ENCODE measurements around the gene COG3. TPM values are rescaled to one million over a fixed set of nuclear protein-coding genes. Genes with fewer than 3 reads are reported as not detected.

Gene COG3
- polyA plus RNA-seq, 4 donors = 15.9 to 29.4 (median 22.3) TPM

GRCh38 chr13:45546410-45546765 is 81.6 kb downstream of the COG3 start:
- WGBS, 3 donors = 69 to 74% (median 74%) methylated on average over 8 of the region's 8 CpGs

DNA sequence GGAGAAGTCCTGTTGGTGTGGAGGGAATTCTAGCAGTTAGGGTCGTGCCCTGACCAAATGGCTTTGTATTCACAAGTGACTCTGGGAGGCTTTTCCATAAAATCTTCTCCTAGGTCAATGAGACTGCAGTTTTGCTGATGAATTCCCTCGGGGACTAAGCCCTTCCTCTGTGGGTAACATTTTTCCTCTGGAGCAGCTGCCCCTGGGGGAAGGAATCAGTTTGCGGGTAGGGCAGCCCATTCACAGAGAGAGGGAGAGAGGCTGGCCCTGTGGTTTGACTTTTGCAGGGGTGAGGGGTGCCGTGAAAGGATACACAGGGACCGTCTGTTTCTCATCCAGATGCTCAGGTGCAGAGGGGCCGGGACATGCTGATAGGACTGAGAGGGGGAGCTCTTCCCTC is 83.5 kb downstream of the COG3 start:
- peaks cover 0 to 6% (median 0%) of the 10 kb centered on the region in 3 donors for H3K27me3 ChIP-seq (ENCODE audit: control insufficient read depth in 3 of 3, insufficient read depth in 3 of 3, low read length in 3 of 3)
- no peaks in the 10 kb centered on the region for H3K4me1 ChIP-seq (ENCODE audit: control insufficient read depth in 3 of 3, insufficient read depth in 2 of 3, low read depth in 1 of 3, low read length in 2 of 3)
- FAIRE-seq (no peak), DNase-seq (no peak)
- no peaks in the 10 kb centered on the region for H3K36me3 ChIP-seq (ENCODE audit: control insufficient read depth in 3 of 3, insufficient read depth in 2 of 3, low read depth in 1 of 3, low read length in 3 of 3)
- no peak overlapping the region for H3K4me3 ChIP-seq (ENCODE audit: low read depth in 1 of 3, low read length in 3 of 3)
- 57 to 65% (median 59%) methylated on average over 6 of the region's 6 CpGs for WGBS, 3 donors
- H3K27ac ChIP-seq (ENCODE audit: low read depth in 1 of 3, low read length in 2 of 3) = no peak overlapping the region
- H3K9me3 ChIP-seq (ENCODE audit: control insufficient read depth in 2 of 2, insufficient read depth in 1 of 2, low read depth in 1 of 2, low read length in 1 of 2) = no peaks in the 10 kb centered on the region

More at GRCh38 chr13:45546410-45546765, 81.6 kb downstream of the COG3 start:
- Histone ChIP-seq H3K27ac (ENCODE audit: low read depth in 1 of 3, low read length in 2 of 3) (no peak overlapping the region), H3K36me3 (ENCODE audit: control insufficient read depth in 3 of 3, insufficient read depth in 2 of 3, low read depth in 1 of 3, low read length in 3 of 3) (no peaks in the 10 kb centered on the region), H3K4me3 (ENCODE audit: low read depth in 1 of 3, low read length in 3 of 3) (no peak overlapping the region), H3K9me3 (ENCODE audit: control insufficient read depth in 2 of 2, insufficient read depth in 1 of 2, low read depth in 1 of 2, low read length in 1 of 2) (no peaks in the 10 kb centered on the region), H3K27me3 (ENCODE audit: control insufficient read depth in 3 of 3, insufficient read depth in 3 of 3, low read length in 3 of 3) (peaks cover 0 to 6% (median 0%) of the 10 kb centered on the region in 3 donors), H3K4me1 (ENCODE audit: control insufficient read depth in 3 of 3, insufficient read depth in 2 of 3, low read depth in 1 of 3, low read length in 2 of 3) (no peaks in the 10 kb centered on the region)
- no peak for DNase-seq
- no peak for FAIRE-seq

- FAIRE-seq (no peak), DNase-seq (no peak)
Observed at GRCh38 chr13:45554604-45555109, 89.9 kb downstream of the COG3 start.

DNA sequence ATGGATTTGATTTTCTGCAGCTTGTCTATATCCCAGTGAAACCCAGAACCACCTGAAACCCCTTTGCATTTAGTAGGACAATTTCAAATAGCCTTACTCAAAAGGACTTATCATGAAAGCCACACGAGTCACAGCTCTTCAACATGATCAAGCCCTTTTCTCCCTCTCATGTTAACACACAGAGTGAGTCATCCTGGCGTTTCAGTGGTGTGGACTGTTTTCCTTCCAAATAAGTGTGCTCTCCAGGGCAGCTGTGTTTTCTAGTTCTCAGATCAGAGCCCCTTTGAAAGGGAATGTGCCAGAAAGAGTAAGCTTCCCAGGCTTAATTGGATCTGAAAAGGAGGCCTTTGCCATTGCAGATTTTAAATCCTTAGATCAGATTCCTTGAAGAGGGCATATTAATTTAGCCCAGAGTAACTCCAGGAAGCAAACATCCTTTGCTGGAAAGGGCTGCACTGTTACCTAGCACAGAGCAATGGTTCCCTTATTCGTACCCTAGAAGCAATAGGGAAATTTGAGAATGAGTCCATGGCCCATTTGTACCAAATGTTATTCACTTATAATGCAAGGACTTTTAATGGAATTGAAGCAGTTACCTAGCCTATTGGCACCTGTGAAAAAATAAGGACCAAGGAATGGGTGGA is 99.5 kb downstream of the COG3 start:
- Histone ChIP-seq H3K27ac (ENCODE audit: low read depth in 1 of 3, low read length in 2 of 3) (no peak overlapping the region), H3K4me3 (ENCODE audit: low read depth in 1 of 3, low read length in 3 of 3) (no peak overlapping the region), H3K36me3 (ENCODE audit: control insufficient read depth in 3 of 3, insufficient read depth in 2 of 3, low read depth in 1 of 3, low read length in 3 of 3) (no peaks in the 10 kb centered on the region), H3K4me1 (ENCODE audit: control insufficient read depth in 3 of 3, insufficient read depth in 2 of 3, low read depth in 1 of 3, low read length in 2 of 3) (no peaks in the 10 kb centered on the region), H3K9me3 (ENCODE audit: control insufficient read depth in 2 of 2, insufficient read depth in 1 of 2, low read depth in 1 of 2, low read length in 1 of 2) (no peaks in the 10 kb centered on the region), H3K27me3 (ENCODE audit: control insufficient read depth in 3 of 3, insufficient read depth in 3 of 3, low read length in 3 of 3) (no peaks in the 10 kb centered on the region)
- DNase-seq = no peak
- 37 to 45% (median 39%) methylated on average over 3 of the region's 3 CpGs for WGBS, 3 donors
- FAIRE-seq = no peak

More at GRCh38 chr13:45554604-45555109, 89.9 kb downstream of the COG3 start:
- H3K9me3 ChIP-seq (ENCODE audit: control insufficient read depth in 2 of 2, insufficient read depth in 1 of 2, low read depth in 1 of 2, low read length in 1 of 2) = no peaks in the 10 kb centered on the region
- H3K36me3 ChIP-seq (ENCODE audit: control insufficient read depth in 3 of 3, insufficient read depth in 2 of 3, low read depth in 1 of 3, low read length in 3 of 3) = no peaks in the 10 kb centered on the region
- no peak overlapping the region for H3K27ac ChIP-seq (ENCODE audit: low read depth in 1 of 3, low read length in 2 of 3)
- WGBS, 3 donors = 81 to 82% (median 81%) methylated on average over 4 of the region's 4 CpGs
- no peak overlapping the region for H3K4me3 ChIP-seq (ENCODE audit: low read depth in 1 of 3, low read length in 3 of 3)
- no peaks in the 10 kb centered on the region for H3K27me3 ChIP-seq (ENCODE audit: control insufficient read depth in 3 of 3, insufficient read depth in 3 of 3, low read length in 3 of 3)
- H3K4me1 ChIP-seq (ENCODE audit: control insufficient read depth in 3 of 3, insufficient read depth in 2 of 3, low read depth in 1 of 3, low read length in 2 of 3) = no peaks in the 10 kb centered on the region

DNA sequence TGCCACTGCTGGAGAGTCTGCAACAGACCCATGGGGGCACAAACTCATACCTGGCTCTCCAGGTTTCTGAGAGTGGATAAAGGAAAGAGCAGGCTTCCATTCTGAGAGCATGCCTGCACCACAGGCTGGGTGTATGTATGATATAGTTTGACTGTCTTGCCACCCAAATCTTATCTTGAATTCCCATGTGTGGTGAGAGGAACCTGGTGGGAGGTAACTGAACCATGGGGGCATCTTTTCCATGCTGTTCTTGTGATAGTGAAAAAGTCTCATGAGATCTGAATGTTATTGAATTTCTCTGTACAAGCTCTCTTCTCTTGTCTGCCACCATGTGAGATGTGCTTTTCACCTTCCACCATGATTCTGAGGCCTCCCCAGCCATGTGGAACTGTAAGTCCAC is 100.6 kb downstream of the COG3 start:
- Histone ChIP-seq H3K4me3 (ENCODE audit: low read depth in 1 of 3, low read length in 3 of 3) (no peak overlapping the region), H3K9me3 (ENCODE audit: control insufficient read depth in 2 of 2, insufficient read depth in 1 of 2, low read depth in 1 of 2, low read length in 1 of 2) (no peaks in the 10 kb centered on the region), H3K27ac (ENCODE audit: low read depth in 1 of 3, low read length in 2 of 3) (no peak overlapping the region), H3K4me1 (ENCODE audit: control insufficient read depth in 3 of 3, insufficient read depth in 2 of 3, low read depth in 1 of 3, low read length in 2 of 3) (no peaks in the 10 kb centered on the region), H3K27me3 (ENCODE audit: control insufficient read depth in 3 of 3, insufficient read depth in 3 of 3, low read length in 3 of 3) (no peaks in the 10 kb centered on the region), H3K36me3 (ENCODE audit: control insufficient read depth in 3 of 3, insufficient read depth in 2 of 3, low read depth in 1 of 3, low read length in 3 of 3) (no peaks in the 10 kb centered on the region)
- DNase-seq (no peak), FAIRE-seq (no peak)

GRCh38 chr13:45575146-45575829 is 110.5 kb downstream of the COG3 start:
- WGBS, 3 donors = 84 to 87% (median 87%) methylated on average over 16 of the region's 16 CpGs
- DNase-seq = no peak
- no peak for FAIRE-seq
- Histone ChIP-seq H3K9me3 (ENCODE audit: control insufficient read depth in 2 of 2, insufficient read depth in 1 of 2, low read depth in 1 of 2, low read length in 1 of 2) (no peaks in the 10 kb centered on the region), H3K27me3 (ENCODE audit: control insufficient read depth in 3 of 3, insufficient read depth in 3 of 3, low read length in 3 of 3) (no peaks in the 10 kb centered on the region), H3K27ac (ENCODE audit: low read depth in 1 of 3, low read length in 2 of 3) (no peak overlapping the region), H3K4me3 (ENCODE audit: low read depth in 1 of 3, low read length in 3 of 3) (no peak overlapping the region), H3K36me3 (ENCODE audit: control insufficient read depth in 3 of 3, insufficient read depth in 2 of 3, low read depth in 1 of 3, low read length in 3 of 3) (no peaks in the 10 kb centered on the region), H3K4me1 (ENCODE audit: control insufficient read depth in 3 of 3, insufficient read depth in 2 of 3, low read depth in 1 of 3, low read length in 2 of 3) (no peaks in the 10 kb centered on the region)

GRCh38 chr13:45575830-45576180 is 111.1 kb downstream of the COG3 start:
- FAIRE-seq = no peak
- H3K36me3 ChIP-seq (ENCODE audit: control insufficient read depth in 3 of 3, insufficient read depth in 2 of 3, low read depth in 1 of 3, low read length in 3 of 3) = no peaks in the 10 kb centered on the region
- H3K4me1 ChIP-seq (ENCODE audit: control insufficient read depth in 3 of 3, insufficient read depth in 2 of 3, low read depth in 1 of 3, low read length in 2 of 3) = no peaks in the 10 kb centered on the region
- DNase-seq = no peak
- H3K27ac ChIP-seq (ENCODE audit: low read depth in 1 of 3, low read length in 2 of 3) = no peak overlapping the region
- no peaks in the 10 kb centered on the region for H3K9me3 ChIP-seq (ENCODE audit: control insufficient read depth in 2 of 2, insufficient read depth in 1 of 2, low read depth in 1 of 2, low read length in 1 of 2)
- H3K4me3 ChIP-seq (ENCODE audit: low read depth in 1 of 3, low read length in 3 of 3) = no peak overlapping the region
- H3K27me3 ChIP-seq (ENCODE audit: control insufficient read depth in 3 of 3, insufficient read depth in 3 of 3, low read length in 3 of 3) = no peaks in the 10 kb centered on the region
- 71 to 89% (median 85%) methylated on average over 1 of the region's 1 CpG for WGBS, 3 donors

DNA sequence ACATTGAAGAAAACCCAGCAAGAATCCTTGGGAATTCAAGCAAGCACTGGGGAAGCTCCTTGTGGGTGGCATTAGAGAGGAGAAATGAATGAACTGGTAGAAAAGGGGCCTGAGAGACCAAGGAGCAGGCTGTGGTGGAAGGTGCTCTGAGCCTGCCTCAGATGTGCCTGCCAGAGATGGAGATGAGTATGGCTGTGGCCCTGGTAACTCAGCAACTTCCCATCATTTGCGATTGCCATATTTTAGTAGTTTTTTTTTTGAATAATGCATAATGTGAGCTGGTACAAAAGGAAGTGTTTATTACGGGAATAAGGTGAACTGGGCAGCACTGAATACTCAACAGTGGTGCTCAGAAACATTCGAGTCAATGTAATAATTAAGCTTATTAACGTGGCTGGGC is 111.7 kb downstream of the COG3 start:
- H3K27ac ChIP-seq (ENCODE audit: low read depth in 1 of 3, low read length in 2 of 3) = no peak overlapping the region
- DNase-seq (no peak), FAIRE-seq (no peak)
- H3K36me3 ChIP-seq (ENCODE audit: control insufficient read depth in 3 of 3, insufficient read depth in 2 of 3, low read depth in 1 of 3, low read length in 3 of 3) = no peaks in the 10 kb centered on the region
- 64 to 83% (median 69%) methylated on average over 4 of the region's 4 CpGs for WGBS, 3 donors
- H3K9me3 ChIP-seq (ENCODE audit: control insufficient read depth in 2 of 2, insufficient read depth in 1 of 2, low read depth in 1 of 2, low read length in 1 of 2) = no peaks in the 10 kb centered on the region
- no peaks in the 10 kb centered on the region for H3K4me1 ChIP-seq (ENCODE audit: control insufficient read depth in 3 of 3, insufficient read depth in 2 of 3, low read depth in 1 of 3, low read length in 2 of 3)
- H3K27me3 ChIP-seq (ENCODE audit: control insufficient read depth in 3 of 3, insufficient read depth in 3 of 3, low read length in 3 of 3) = no peaks in the 10 kb centered on the region
- H3K4me3 ChIP-seq (ENCODE audit: low read depth in 1 of 3, low read length in 3 of 3) = no peak overlapping the region

All from small intestine (tissue), 7 donors.